Measurements from ENCODE around the gene KCNMB1.

The KCNMB1 gene

GRCh38 chr5:170413897-170414296 lies 24.7 kb upstream of the KCNMB1 start:
- TF ChIP-seq POLR2A (IDR thresholded peaks at IDR 0.05; ENCODE audit: extremely low read depth, insufficient read length), result no peak
- no peak for TF ChIP-seq CTCF (IDR thresholded peaks at IDR 0.05; ENCODE audit: low read depth, low read length)
- no peak for TF ChIP-seq MYC (IDR thresholded peaks at IDR 0.05; ENCODE audit: low read depth, low read length)
- DNase-seq (ENCODE audit: low read depth), result no peak
- H3K4me3 ChIP-seq (ENCODE audit: low read depth, low read length), result no peak overlapping the region

- DNase-seq (ENCODE audit: low read depth), result no peak
- H3K4me3 ChIP-seq (ENCODE audit: low read depth, low read length), result no peak overlapping the region
- TF ChIP-seq MYC (IDR thresholded peaks at IDR 0.05; ENCODE audit: low read depth, low read length) (no peak), POLR2A (IDR thresholded peaks at IDR 0.05; ENCODE audit: extremely low read depth, insufficient read length) (no peak), CTCF (IDR thresholded peaks at IDR 0.05; ENCODE audit: low read depth, low read length) (no peak), MAX (IDR thresholded peaks at IDR 0.05; ENCODE audit: low read depth, low read length) (no peak)
Measured at GRCh38 chr5:170411100-170411499, 21.9 kb upstream of the KCNMB1 start.

- H3K4me3 ChIP-seq (ENCODE audit: low read depth, low read length), result no peak overlapping the region
- no peak for DNase-seq (ENCODE audit: low read depth)
- TF ChIP-seq MYC (IDR thresholded peaks at IDR 0.05; ENCODE audit: low read depth, low read length), result no peak
- TF ChIP-seq POLR2A (IDR thresholded peaks at IDR 0.05; ENCODE audit: extremely low read depth, insufficient read length), result no peak
- no peak for TF ChIP-seq MAX (IDR thresholded peaks at IDR 0.05; ENCODE audit: low read depth, low read length)
- TF ChIP-seq CTCF (IDR thresholded peaks at IDR 0.05; ENCODE audit: low read depth, low read length), result no peak
Measured at GRCh38 chr5:170410401-170410800, 21.2 kb upstream of the KCNMB1 start.

GRCh38 chr5:170408877-170409660 lies 19.9 kb upstream of the KCNMB1 start:
- H3K4me3 ChIP-seq (ENCODE audit: low read depth, low read length), result no peak overlapping the region
- no peak for DNase-seq (ENCODE audit: low read depth)
- TF ChIP-seq MYC (IDR thresholded peaks at IDR 0.05; ENCODE audit: low read depth, low read length) (no peak), MAX (IDR thresholded peaks at IDR 0.05; ENCODE audit: low read depth, low read length) (no peak), POLR2A (IDR thresholded peaks at IDR 0.05; ENCODE audit: extremely low read depth, insufficient read length) (no peak), CTCF (IDR thresholded peaks at IDR 0.05; ENCODE audit: low read depth, low read length) (no peak)

- no peak overlapping the region for H3K4me3 ChIP-seq (ENCODE audit: low read depth, low read length)
- TF ChIP-seq POLR2A (IDR thresholded peaks at IDR 0.05; ENCODE audit: extremely low read depth, insufficient read length), result no peak
- no peak for TF ChIP-seq MAX (IDR thresholded peaks at IDR 0.05; ENCODE audit: low read depth, low read length)
- TF ChIP-seq CTCF (IDR thresholded peaks at IDR 0.05; ENCODE audit: low read depth, low read length), result no peak
- TF ChIP-seq MYC (IDR thresholded peaks at IDR 0.05; ENCODE audit: low read depth, low read length), result no peak
- no peak for DNase-seq (ENCODE audit: low read depth)
Measured at GRCh38 chr5:170408226-170408625, 19.1 kb upstream of the KCNMB1 start.

Data from NB4 (cell line).